Measurements from ENCODE around the gene PRAC2. TPM values are rescaled to one million over a fixed set of nuclear protein-coding genes. Genes with fewer than 3 reads are reported as not detected.

PRAC2 gene
- total and polyA plus RNA-seq, 2 of the 8 experiments (the other 6 are each of a cell fraction or from before 2014, with no cell fraction given) = not detected

DNA sequence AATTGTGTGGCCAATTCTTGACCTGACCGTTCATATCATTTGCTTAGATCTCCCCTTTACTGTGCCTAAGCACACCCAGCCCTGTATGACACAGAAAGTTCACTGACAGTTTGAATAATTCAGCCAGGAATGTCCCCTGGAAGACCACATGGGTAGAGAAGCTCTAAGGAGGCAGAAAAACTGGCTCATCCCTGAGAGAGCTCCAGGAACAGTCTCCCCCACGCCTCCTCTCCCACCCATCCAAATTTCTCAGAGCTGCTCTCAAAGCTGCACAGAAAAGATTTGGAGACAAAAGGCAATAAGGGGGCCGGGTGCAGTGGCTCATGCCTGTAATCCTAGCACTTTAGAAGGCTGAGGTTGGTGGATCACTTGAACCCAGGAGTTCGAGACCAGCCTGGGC, 11.9 kb upstream of the PRAC2 start (continued):
- TF ChIP-seq MAFK (IDR thresholded peaks at IDR 0.05; ENCODE audit: low read depth, low read length) = no peak
- no peak for TF ChIP-seq CBX8 (IDR thresholded peaks at IDR 0.05; ENCODE audit: borderline replicate concordance, low read depth, low read length)

Measured in H1 (cell line).